Fibroblast of pulmonary artery (primary cell): ENCODE results near the gene L3MBTL1.
A peak's percentile ranks its signal among the peaks of the same experiment; 100 is the strongest.

Experiments used
- DNase-seq: peaks from one replicate; pipeline ENCODE4 v3.0.0-alpha.2; 2010; ENCODE audit warnings: low read depth
- H3K4me3 ChIP-seq: replicated peaks from 2 replicates; pipeline ENCODE4 v1.5.1; 2011; ENCODE audit warnings: low read depth, mild to moderate bottlenecking, control low read depth, low read length, moderate library complexity
- CTCF ChIP-seq: IDR thresholded peaks from 2 replicates; pipeline ENCODE4 v1.5.1; 2011; ENCODE audit warnings: mild to moderate bottlenecking, control low read depth, low read length, inconsistent platforms; ENCODE audit errors: missing control alignments

The L3MBTL1 gene

DNA sequence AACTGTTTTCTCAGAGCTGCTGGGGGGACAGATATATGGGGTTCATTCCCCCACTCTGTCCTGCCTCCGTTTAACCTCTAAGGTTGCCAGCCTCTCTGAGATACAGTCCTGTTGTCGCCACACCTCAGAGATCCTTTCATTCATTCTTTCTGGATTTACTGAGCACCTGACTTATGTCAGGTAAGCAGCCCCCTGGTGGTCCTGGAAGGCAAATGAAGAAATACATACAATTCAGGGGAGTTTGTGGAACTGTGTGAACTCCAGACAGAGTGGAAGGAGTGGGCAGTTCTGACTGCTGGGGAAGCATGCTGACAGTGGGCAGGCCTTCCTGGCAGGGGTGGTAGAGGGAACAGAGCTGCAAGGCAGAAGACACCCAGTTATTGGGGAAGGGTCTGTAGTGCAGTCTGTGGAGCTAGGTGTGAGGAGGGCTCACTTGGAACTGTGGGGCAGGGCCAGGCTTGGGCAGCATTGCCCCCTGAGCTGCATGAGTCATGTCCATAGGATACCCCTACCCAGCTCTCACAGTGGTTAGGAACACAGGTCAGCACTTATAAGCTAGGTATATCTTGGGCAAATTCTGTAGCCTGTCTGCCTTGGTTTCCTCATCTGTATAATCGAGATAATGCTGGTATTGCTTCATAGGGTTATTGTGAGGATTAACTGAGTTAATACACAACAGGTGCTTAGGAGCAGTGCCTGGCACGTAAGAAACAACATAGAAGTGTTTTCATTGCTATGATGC lies 38.5 kb downstream of the L3MBTL1 start:
- no peak for DNase-seq
- no peak overlapping the region for H3K4me3 ChIP-seq
- TF ChIP-seq CTCF, result no peak

- DNase-seq, result no peak
- no peak for TF ChIP-seq CTCF
- H3K4me3 ChIP-seq, result no peak overlapping the region
Measured at GRCh38 chr20:43548273-43548880, 40.9 kb downstream of the L3MBTL1 start.

GRCh38 chr20:43549416-43550065 lies 42.0 kb downstream of the L3MBTL1 start:
- no peak overlapping the region for H3K4me3 ChIP-seq
- no peak for TF ChIP-seq CTCF
- DNase-seq, result no peak

- DNase-seq, result no peak
- TF ChIP-seq CTCF, result no peak
- no peak overlapping the region for H3K4me3 ChIP-seq
Measured at GRCh38 chr20:43550456-43550855, 43.0 kb downstream of the L3MBTL1 start.

DNA sequence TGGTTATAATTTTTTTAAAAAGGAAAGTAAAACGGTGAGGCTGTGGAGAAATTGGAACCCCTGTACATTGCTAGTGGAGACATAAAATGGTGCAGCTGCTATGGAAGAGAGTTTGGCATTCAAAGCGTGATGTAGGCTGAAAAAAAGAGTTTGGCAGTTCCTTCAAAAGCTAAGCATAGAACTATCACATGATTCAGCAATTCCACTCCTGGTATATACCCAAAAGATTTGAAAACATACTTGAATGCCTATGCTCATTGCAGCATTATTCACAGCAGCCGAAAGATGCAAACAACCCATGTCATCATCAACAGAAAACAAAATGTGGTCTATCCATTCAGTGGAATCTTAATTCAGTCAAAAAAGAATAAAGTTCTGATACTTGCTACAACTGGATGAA lies 46.9 kb downstream of the L3MBTL1 start:
- H3K4me3 ChIP-seq, result no peak overlapping the region
- DNase-seq, result no peak
- TF ChIP-seq CTCF, result no peak

DNA sequence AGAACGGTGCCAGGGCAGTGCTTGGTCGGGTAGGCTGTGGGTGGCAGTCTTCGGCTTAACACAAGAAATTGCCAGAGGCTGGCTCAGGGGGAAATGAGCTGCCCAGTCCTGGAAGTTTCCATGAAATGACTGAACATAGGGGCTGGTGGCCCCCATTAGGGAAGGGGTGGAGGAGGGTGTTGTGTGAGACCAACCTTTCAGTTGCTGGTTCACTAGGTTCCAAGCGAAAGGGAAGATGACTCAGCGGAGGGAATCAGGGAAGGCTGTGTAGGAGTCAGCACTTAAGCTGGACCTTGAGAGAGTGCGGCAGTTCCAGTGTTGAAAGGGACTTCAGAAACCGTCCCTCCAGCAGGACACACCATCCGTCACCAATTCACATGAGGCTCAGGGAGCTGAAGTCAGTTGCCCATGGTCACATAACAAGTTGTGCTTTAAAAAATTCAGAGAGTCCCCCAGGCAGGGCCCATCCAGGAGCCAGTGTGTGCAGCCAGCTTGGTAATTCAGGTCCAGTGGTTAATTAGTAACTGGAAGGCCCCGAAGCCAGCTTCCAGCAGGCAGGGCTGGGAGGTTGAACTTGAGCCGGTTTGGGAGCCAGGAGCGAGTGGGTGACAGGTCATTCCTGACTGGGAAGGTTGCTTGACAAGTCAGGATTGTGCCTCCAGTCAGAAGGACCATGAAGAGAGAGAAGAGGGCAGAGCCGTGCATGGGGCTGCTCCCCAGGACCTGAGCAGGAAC lies 51.1 kb downstream of the L3MBTL1 start, which contains the start of gene SGK2:
SGK2 (plus strand) TSS at position 616 of the 735 bp plus-strand sequence. CDS start 7,469 bp downstream, outside the sequence.
- H3K4me3 ChIP-seq, result no peak within 1 kb of the TSS
- no peak for TF ChIP-seq CTCF
- peak; percentile 66 for DNase-seq
